HG02759 (cell line): ENCODE measurements around the gene CLIC6.
"Not testable (repeated sequence)": the region's sequence is repeated elsewhere in the genome, so short reads cannot be mapped to it uniquely, and the experiment has no call there.

Source experiments
- ATAC-seq: cut with Tn5 transposase; IDR thresholded peaks from one replicate; pipeline ENCODE4 v1.9.1; 2021; ENCODE audit warnings: mild to moderate bottlenecking, moderate library complexity; ENCODE audit not compliant: unreplicated experiment

Gene CLIC6

GRCh38 chr21:34691390-34692032 is 22.7 kb downstream of the CLIC6 start:
- ATAC-seq: no peak

- no peak for ATAC-seq
Observed at GRCh38 chr21:34692458-34693020, 23.7 kb downstream of the CLIC6 start.

GRCh38 chr21:34693192-34693810 is 24.5 kb downstream of the CLIC6 start:
- no peak for ATAC-seq

GRCh38 chr21:34695434-34695833 is 26.6 kb downstream of the CLIC6 start:
- ATAC-seq: peak; percentile 93

GRCh38 chr21:34696121-34696520 is 27.3 kb downstream of the CLIC6 start:
- ATAC-seq: no peak

GRCh38 chr21:34697826-34698225 is 29.0 kb downstream of the CLIC6 start:
- ATAC-seq: no peak

- ATAC-seq: no peak
Observed at GRCh38 chr21:34698270-34699015, 29.6 kb downstream of the CLIC6 start.

GRCh38 chr21:34700605-34701004 is 31.8 kb downstream of the CLIC6 start:
- no peak for ATAC-seq

- ATAC-seq: no peak
Observed at GRCh38 chr21:34701726-34702125, 32.9 kb downstream of the CLIC6 start.

GRCh38 chr21:34702341-34703170 is 33.8 kb downstream of the CLIC6 start:
- no peak for ATAC-seq

- ATAC-seq: no peak
Observed at GRCh38 chr21:34703571-34703970, 34.8 kb downstream of the CLIC6 start.

GRCh38 chr21:34704119-34704518 is 35.3 kb downstream of the CLIC6 start:
- ATAC-seq: no peak

- ATAC-seq: no peak
Observed at GRCh38 chr21:34705011-34705410, 36.2 kb downstream of the CLIC6 start.

- ATAC-seq: no peak
Observed at GRCh38 chr21:34706337-34706736, 37.5 kb downstream of the CLIC6 start.

- ATAC-seq: peak; percentile 87
Observed at GRCh38 chr21:34707876-34708325, 39.1 kb downstream of the CLIC6 start.

- no peak for ATAC-seq
Observed at GRCh38 chr21:34713621-34714020, 44.8 kb downstream of the CLIC6 start.

- no peak for ATAC-seq
Observed at GRCh38 chr21:34715518-34715917, 46.7 kb downstream of the CLIC6 start.

- no peak for ATAC-seq
Observed at GRCh38 chr21:34715985-34716596, 47.3 kb downstream of the CLIC6 start.

GRCh38 chr21:34718529-34718928 is 49.7 kb downstream of the CLIC6 start:
- not testable (repeated sequence) for ATAC-seq

- no peak for ATAC-seq
Observed at GRCh38 chr21:34722684-34723300, 54.0 kb downstream of the CLIC6 start.
